Measurements from ENCODE around the gene CHST15.

CHST15 gene

DNA sequence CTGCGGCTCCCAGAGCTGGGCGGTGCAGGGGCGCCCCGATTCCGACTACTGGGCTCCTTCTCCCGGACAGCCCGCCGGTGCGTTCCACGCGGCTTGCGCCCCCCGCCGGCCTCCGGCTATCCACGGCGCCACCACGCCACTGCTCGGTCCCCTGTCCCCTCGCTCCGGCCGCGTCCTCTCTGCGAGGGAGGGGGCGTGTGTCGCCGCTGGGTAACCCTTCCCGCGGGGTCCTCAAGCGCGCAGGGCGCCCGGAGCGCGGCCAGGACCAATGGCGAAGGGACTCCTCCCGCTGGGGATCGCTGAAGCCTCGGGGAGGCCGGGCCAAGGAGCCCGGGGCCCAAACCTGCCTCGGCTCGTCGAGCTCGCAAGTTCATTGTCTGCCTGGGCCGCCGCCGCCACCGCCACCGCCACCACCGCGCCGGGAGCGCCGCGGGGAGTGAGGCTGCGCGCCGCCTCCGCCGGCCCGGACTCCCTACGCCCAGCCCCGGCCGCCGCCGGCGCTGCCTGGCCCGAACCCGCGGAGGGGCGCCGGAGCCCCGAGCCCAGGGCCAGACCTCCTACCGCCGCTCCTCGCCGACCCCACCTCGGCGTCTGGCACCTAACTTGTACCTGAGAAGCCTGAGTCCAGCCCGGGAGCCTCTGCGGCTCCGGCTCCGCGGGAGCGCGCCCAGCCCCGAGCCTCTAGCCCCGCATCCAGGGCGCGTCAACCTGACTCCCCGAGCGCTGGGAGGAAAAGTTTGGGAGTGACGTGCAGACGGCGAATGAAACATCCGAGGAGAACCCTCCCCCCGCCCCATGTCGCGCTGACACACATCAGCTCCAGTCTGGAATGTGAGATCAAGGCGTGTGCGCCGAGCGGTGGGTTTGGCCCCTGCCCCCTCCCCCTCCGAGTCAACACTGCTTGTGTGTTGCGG is at the start of gene CHST15:
Gene CHST15, minus strand, starts transcription at position 739 of the 914 bp plus-strand sequence. CDS start 47,386 bp downstream, outside the sequence.
- Histone ChIP-seq H3K4me3 (ENCODE audit: low read depth in 1 of 2, low read length in 2 of 2) (peak within 1 kb of the TSS; percentile 53 to 89), H3K27me3 (ENCODE audit: low read depth, low read length) (no peaks in the 10 kb centered on the region), H3K36me3 (ENCODE audit: control insufficient read depth in 1 of 2, insufficient read depth in 2 of 2, low read length in 2 of 2) (no peaks in the 10 kb centered on the region), H3K4me1 (ENCODE audit: control insufficient read depth in 1 of 2, insufficient read depth in 2 of 2, low read length in 2 of 2) (peaks cover 19 to 45% of the 10 kb centered on the region in 2 donors), H3K9me3 (ENCODE audit: control insufficient read depth in 1 of 2, low read length in 2 of 2) (no peaks in the 10 kb centered on the region), H3K27ac (ENCODE audit: low read length) (peak within 1 kb of the TSS; percentile 69)

- Histone ChIP-seq H3K27me3 (ENCODE audit: low read depth, low read length) (no peaks in the 10 kb centered on the region), H3K36me3 (ENCODE audit: control insufficient read depth in 1 of 2, insufficient read depth in 2 of 2, low read length in 2 of 2) (no peaks in the 10 kb centered on the region), H3K27ac (ENCODE audit: low read length) (no peak overlapping the region), H3K9me3 (ENCODE audit: control insufficient read depth in 1 of 2, low read length in 2 of 2) (peaks cover 0 to 3% of the 10 kb centered on the region in 2 donors), H3K4me1 (ENCODE audit: control insufficient read depth in 1 of 2, insufficient read depth in 2 of 2, low read length in 2 of 2) (peaks cover 0 to 5% of the 10 kb centered on the region in 2 donors), H3K4me3 (ENCODE audit: low read depth in 1 of 2, low read length in 2 of 2) (no peak overlapping the region)
Observed at GRCh38 chr10:124142960-124143359, 49.6 kb upstream of the CHST15 start.

DNA sequence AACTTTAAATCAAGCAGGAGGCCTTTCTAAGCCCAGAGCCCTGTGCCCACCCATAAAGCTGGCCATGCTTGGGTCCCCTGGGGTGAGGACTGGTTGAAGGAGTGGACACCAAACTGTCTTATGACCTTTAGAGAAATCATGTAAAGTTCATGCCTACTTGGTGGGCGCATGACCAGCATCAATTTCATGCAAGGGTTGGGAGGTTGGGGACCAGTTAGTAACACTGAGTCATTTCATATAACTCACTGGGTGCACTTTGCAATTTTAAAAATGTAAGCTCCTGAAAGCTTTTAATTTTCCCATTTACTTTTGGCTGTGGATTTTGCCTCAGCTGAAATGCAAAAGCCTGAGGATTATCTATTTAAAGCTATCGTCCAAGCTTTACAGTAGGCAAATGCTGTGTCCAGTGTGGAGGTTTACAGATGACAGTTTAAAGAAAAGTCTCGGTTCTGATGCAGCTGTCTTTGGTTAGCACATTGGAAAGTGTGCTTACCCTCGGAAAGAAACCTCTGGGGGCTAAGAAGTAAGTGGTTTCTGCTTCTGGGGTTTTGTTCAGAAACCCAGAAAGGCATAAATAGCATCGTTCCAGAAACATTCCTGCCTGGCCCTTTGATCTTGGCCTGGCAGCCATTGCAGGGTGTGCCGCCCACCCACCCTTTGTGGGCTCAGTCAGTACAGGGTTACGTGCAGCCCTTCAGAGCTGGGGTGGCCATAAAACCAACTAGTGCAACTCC is 48.8 kb upstream of the CHST15 start:
- Histone ChIP-seq H3K36me3 (ENCODE audit: control insufficient read depth in 1 of 2, insufficient read depth in 2 of 2, low read length in 2 of 2) (no peaks in the 10 kb centered on the region), H3K27ac (ENCODE audit: low read length) (no peak overlapping the region), H3K9me3 (ENCODE audit: control insufficient read depth in 1 of 2, low read length in 2 of 2) (peaks cover 0 to 3% of the 10 kb centered on the region in 2 donors), H3K27me3 (ENCODE audit: low read depth, low read length) (no peaks in the 10 kb centered on the region), H3K4me1 (ENCODE audit: control insufficient read depth in 1 of 2, insufficient read depth in 2 of 2, low read length in 2 of 2) (peaks cover 0 to 5% of the 10 kb centered on the region in 2 donors), H3K4me3 (ENCODE audit: low read depth in 1 of 2, low read length in 2 of 2) (no peak overlapping the region)

- peaks cover 0 to 3% of the 10 kb centered on the region in 2 donors for H3K9me3 ChIP-seq (ENCODE audit: control insufficient read depth in 1 of 2, low read length in 2 of 2)
- no peaks in the 10 kb centered on the region for H3K4me1 ChIP-seq (ENCODE audit: control insufficient read depth in 1 of 2, insufficient read depth in 2 of 2, low read length in 2 of 2)
- H3K27ac ChIP-seq (ENCODE audit: low read length) = no peak overlapping the region
- no peak overlapping the region for H3K4me3 ChIP-seq (ENCODE audit: low read depth in 1 of 2, low read length in 2 of 2)
- no peaks in the 10 kb centered on the region for H3K27me3 ChIP-seq (ENCODE audit: low read depth, low read length)
- no peaks in the 10 kb centered on the region for H3K36me3 ChIP-seq (ENCODE audit: control insufficient read depth in 1 of 2, insufficient read depth in 2 of 2, low read length in 2 of 2)
Observed at GRCh38 chr10:124138883-124139348, 45.5 kb upstream of the CHST15 start.

DNA sequence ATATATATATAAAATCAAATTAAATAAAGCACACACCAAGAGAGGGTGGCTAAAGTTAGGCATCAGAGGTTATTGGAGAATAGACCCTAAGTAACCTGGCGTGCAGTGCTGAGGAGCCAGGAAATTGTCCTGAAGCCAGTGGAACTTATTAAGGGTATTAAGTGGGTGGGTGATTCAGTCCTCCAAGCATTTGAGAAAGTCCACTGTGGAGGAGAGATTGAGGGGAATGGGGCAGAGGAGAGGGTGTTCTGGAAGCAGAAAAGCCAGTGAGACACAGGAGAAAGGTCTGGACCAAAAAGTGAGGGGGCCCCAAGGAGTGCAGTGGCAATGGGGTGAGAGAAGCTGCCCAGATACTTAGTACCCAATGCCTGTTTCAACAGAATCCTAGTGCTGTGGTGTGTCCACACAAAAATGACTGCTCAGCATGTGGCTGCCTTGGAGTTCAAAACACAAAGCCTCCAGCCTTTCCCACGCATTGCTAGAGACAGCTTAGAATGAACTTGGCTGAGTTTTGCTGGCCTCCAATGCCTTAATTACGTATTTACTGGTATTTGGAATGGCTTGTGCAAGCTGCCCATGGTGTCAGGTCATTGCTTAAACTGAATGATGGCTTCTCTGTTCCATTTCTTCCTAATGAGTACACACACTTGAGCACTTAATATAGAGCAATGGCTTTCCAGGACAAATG is 44.9 kb upstream of the CHST15 start:
- H3K27ac ChIP-seq (ENCODE audit: low read length) = peak overlapping the region; percentile 22

GRCh38 chr10:124134251-124134893 is 41.0 kb upstream of the CHST15 start:
- no peak overlapping the region for H3K4me3 ChIP-seq (ENCODE audit: low read depth in 1 of 2, low read length in 2 of 2)
- no peaks in the 10 kb centered on the region for H3K4me1 ChIP-seq (ENCODE audit: control insufficient read depth in 1 of 2, insufficient read depth in 2 of 2, low read length in 2 of 2)
- no peak overlapping the region for H3K27ac ChIP-seq (ENCODE audit: low read length)
- H3K27me3 ChIP-seq (ENCODE audit: low read depth, low read length) = no peaks in the 10 kb centered on the region
- no peaks in the 10 kb centered on the region for H3K9me3 ChIP-seq (ENCODE audit: control insufficient read depth in 1 of 2, low read length in 2 of 2)
- H3K36me3 ChIP-seq (ENCODE audit: control insufficient read depth in 1 of 2, insufficient read depth in 2 of 2, low read length in 2 of 2) = no peaks in the 10 kb centered on the region

More for the DNA sequence above, 44.9 kb upstream of the CHST15 start:
- Histone ChIP-seq H3K36me3 (ENCODE audit: control insufficient read depth in 1 of 2, insufficient read depth in 2 of 2, low read length in 2 of 2) (no peaks in the 10 kb centered on the region), H3K27me3 (ENCODE audit: low read depth, low read length) (no peaks in the 10 kb centered on the region), H3K4me1 (ENCODE audit: control insufficient read depth in 1 of 2, insufficient read depth in 2 of 2, low read length in 2 of 2) (no peaks in the 10 kb centered on the region), H3K9me3 (ENCODE audit: control insufficient read depth in 1 of 2, low read length in 2 of 2) (peaks cover 0 to 3% of the 10 kb centered on the region in 2 donors), H3K4me3 (ENCODE audit: low read depth in 1 of 2, low read length in 2 of 2) (no peak overlapping the region)

DNA sequence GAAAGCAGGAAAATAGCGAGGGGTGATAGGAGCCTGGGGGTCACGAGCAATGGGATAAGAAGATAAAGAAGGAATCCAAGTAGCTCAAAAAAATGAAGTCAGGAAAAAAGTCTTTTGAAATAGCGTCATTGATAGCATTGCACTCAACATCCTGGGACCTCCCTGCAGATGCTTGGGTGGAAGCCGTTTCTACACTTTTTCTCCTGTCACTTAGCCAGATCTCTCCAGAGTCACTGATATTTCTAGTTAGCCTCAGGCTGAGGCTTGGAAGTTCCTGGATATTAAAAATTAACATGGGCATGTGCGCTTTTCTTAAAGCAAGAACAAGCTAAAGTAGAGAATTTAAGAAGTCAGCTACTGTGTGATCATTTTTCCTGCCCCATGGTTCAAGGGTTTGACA is 39.5 kb upstream of the CHST15 start:
- Histone ChIP-seq H3K9me3 (ENCODE audit: control insufficient read depth in 1 of 2, low read length in 2 of 2) (no peaks in the 10 kb centered on the region), H3K4me3 (ENCODE audit: low read depth in 1 of 2, low read length in 2 of 2) (no peak overlapping the region), H3K27ac (ENCODE audit: low read length) (no peak overlapping the region), H3K27me3 (ENCODE audit: low read depth, low read length) (no peaks in the 10 kb centered on the region), H3K4me1 (ENCODE audit: control insufficient read depth in 1 of 2, insufficient read depth in 2 of 2, low read length in 2 of 2) (no peaks in the 10 kb centered on the region), H3K36me3 (ENCODE audit: control insufficient read depth in 1 of 2, insufficient read depth in 2 of 2, low read length in 2 of 2) (no peaks in the 10 kb centered on the region)

GRCh38 chr10:124132306-124132705 is 38.9 kb upstream of the CHST15 start:
- no peaks in the 10 kb centered on the region for H3K27me3 ChIP-seq (ENCODE audit: low read depth, low read length)
- H3K27ac ChIP-seq (ENCODE audit: low read length) = no peak overlapping the region
- H3K36me3 ChIP-seq (ENCODE audit: control insufficient read depth in 1 of 2, insufficient read depth in 2 of 2, low read length in 2 of 2) = no peaks in the 10 kb centered on the region
- no peaks in the 10 kb centered on the region for H3K9me3 ChIP-seq (ENCODE audit: control insufficient read depth in 1 of 2, low read length in 2 of 2)
- H3K4me3 ChIP-seq (ENCODE audit: low read depth in 1 of 2, low read length in 2 of 2) = no peak overlapping the region
- H3K4me1 ChIP-seq (ENCODE audit: control insufficient read depth in 1 of 2, insufficient read depth in 2 of 2, low read length in 2 of 2) = no peaks in the 10 kb centered on the region

DNA sequence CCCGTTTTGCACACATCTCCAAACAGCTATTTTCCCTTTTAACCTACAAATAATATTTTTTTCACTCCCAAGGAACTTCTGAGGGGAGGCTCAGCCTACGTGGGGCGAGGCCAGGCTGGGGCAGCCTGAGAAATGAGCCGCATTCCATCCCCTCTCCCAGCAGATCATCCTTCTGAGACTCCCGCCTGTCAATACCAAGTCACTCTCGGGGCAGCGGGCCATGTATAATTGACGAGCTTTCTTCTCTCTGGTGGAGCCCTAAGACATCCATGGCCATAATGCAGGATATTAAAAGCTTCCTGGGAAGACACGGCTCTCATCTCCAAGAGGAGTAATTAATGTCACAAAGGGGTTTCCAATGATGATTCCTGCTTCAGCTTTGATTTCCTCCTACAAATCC is 37.8 kb upstream of the CHST15 start:
- no peaks in the 10 kb centered on the region for H3K36me3 ChIP-seq (ENCODE audit: control insufficient read depth in 1 of 2, insufficient read depth in 2 of 2, low read length in 2 of 2)
- H3K4me3 ChIP-seq (ENCODE audit: low read depth in 1 of 2, low read length in 2 of 2) = no peak overlapping the region
- H3K27ac ChIP-seq (ENCODE audit: low read length) = no peak overlapping the region
- H3K27me3 ChIP-seq (ENCODE audit: low read depth, low read length) = no peaks in the 10 kb centered on the region
- H3K4me1 ChIP-seq (ENCODE audit: control insufficient read depth in 1 of 2, insufficient read depth in 2 of 2, low read length in 2 of 2) = no peaks in the 10 kb centered on the region
- H3K9me3 ChIP-seq (ENCODE audit: control insufficient read depth in 1 of 2, low read length in 2 of 2) = no peaks in the 10 kb centered on the region

DNA sequence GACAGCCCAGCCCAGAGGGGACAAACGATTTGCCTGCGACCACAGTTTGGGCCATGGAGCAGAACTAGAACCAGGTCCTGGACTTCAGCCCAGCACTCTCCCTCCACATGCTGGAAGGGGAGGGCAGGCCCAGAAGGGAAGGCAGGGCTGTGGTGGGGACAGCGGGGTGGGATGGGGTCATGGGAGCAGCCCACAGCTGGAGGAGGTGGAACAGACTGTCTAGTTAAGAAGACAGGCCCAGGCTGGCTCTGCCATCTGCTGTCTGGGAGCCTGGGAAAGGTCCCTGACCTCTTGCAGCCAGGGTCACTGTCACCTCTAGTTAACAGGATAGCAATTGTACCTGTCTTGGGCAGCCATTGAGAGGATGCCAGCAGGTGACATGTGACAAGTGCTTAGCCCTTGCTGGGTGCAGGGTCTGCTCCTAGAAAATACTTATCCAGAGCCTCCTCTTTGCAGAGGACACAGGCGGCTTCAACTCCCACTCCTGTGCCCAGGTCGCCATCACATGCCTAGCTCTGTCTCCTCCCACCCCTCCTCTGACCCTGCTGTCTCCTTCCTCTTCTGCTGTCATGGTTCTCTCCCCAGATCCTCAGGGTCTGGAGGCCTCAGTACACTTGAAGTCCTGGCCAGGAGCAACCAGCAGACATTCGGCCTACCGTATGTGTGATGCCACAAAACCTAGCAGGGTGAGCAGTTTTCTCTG is 37.0 kb upstream of the CHST15 start:
- no peaks in the 10 kb centered on the region for H3K27me3 ChIP-seq (ENCODE audit: low read depth, low read length)
- H3K9me3 ChIP-seq (ENCODE audit: control insufficient read depth in 1 of 2, low read length in 2 of 2) = no peaks in the 10 kb centered on the region
- H3K4me3 ChIP-seq (ENCODE audit: low read depth in 1 of 2, low read length in 2 of 2) = no peak overlapping the region
- no peak overlapping the region for H3K27ac ChIP-seq (ENCODE audit: low read length)
- no peaks in the 10 kb centered on the region for H3K36me3 ChIP-seq (ENCODE audit: control insufficient read depth in 1 of 2, insufficient read depth in 2 of 2, low read length in 2 of 2)
- no peaks in the 10 kb centered on the region for H3K4me1 ChIP-seq (ENCODE audit: control insufficient read depth in 1 of 2, insufficient read depth in 2 of 2, low read length in 2 of 2)

Data from muscle layer of duodenum (tissue), 2 donors.